Right cardiac atrium (tissue), 5 donors: Measurements from ENCODE around the gene SHKBP1. TPM values are rescaled to one million over a fixed set of nuclear protein-coding genes. Genes with fewer than 3 reads are reported as not detected.
A peak's percentile ranks its signal among the peaks of the same experiment; 100 is the strongest.
"Not testable (repeated sequence)": the region's sequence is repeated elsewhere in the genome, so short reads cannot be mapped to it uniquely, and the experiment has no call there.

Source experiments
- ATAC-seq, 2 donors: fragments of 200-7000 bp; cut with Tn5 transposase; one replicate each; pipeline versions ENCODE4 v1.8.0 to v1.9.1; 2020; ENCODE audit warnings: moderate library complexity in 2 of 2, mild to moderate bottlenecking in 1 of 2
- DNase-seq, 3 donors: peaks; one replicate each; pipeline ENCODE4 v3.0.0-alpha.2; 2020
- H3K27ac ChIP-seq: one replicate; pipeline ENCODE4 v1.5.1; 2013; ENCODE audit warnings: mild to moderate bottlenecking, low read length, control low read depth, moderate library complexity
- H3K27me3 ChIP-seq: one replicate; pipeline ENCODE4 v1.6.1; 2013; ENCODE audit not compliant: control insufficient read depth, insufficient read depth
- H3K4me1 ChIP-seq: one replicate; pipeline ENCODE4 v1.6.1; 2013; ENCODE audit warnings: low read length; ENCODE audit not compliant: control insufficient read depth, insufficient read depth
- H3K4me3 ChIP-seq: one replicate; pipeline ENCODE4 v1.5.1; 2013; ENCODE audit warnings: low read length, control low read depth
- H3K9me3 ChIP-seq: one replicate; pipeline ENCODE4 v1.6.1; 2013; ENCODE audit warnings: low read length; ENCODE audit not compliant: control insufficient read depth
- WGBS: extraction: QIAGEN DNeasy Blood & Tissue Kit; methylation state at CpG from one replicate; pipeline ENCODE4 v1.1.7; 2013; 5-methylcytosine and 5-hydroxymethylcytosine counted together
- intact Hi-C, 4 donors: fragments of 100-400 bp; cut with DNase I; formaldehyde crosslinking; loops; one replicate each; pipeline versions ENCODE4 v1.11.0 to v1.14.0; 2022 to 2023
- polyA plus RNA-seq: library from polyadenylated mRNA; stranded (reverse); fragments of 200-250 nt; gene quantifications from one replicate; pipeline ENCODE4 v1.2.3, GENCODE V29; 2013
- total RNA-seq, 4 donors: library from RNA; stranded (reverse); fragmentation: NEBNext Ultra II Directional; extraction: Animal tissue kit (Norgen Biotek cat#: 25700); gene quantifications; one replicate each; pipeline ENCODE4 v1.2.1, GENCODE V29; 2021
- donor health status: healthy with polysubstance abuse.
- donor health status: DM: no; HTN: yes; CAD: no.
- donor health status: DM: no; HTN: no; CAD: no.
- donor health status: DM: no; HTN: yes; CAD: no; lungs with severe emphysema.
- donor health status: DM: yes; HTN: yes; CAD: no.

Gene SHKBP1
- total and polyA plus RNA-seq, 5 donors: 19.7 to 23.0 (median 20.9) TPM

DNA sequence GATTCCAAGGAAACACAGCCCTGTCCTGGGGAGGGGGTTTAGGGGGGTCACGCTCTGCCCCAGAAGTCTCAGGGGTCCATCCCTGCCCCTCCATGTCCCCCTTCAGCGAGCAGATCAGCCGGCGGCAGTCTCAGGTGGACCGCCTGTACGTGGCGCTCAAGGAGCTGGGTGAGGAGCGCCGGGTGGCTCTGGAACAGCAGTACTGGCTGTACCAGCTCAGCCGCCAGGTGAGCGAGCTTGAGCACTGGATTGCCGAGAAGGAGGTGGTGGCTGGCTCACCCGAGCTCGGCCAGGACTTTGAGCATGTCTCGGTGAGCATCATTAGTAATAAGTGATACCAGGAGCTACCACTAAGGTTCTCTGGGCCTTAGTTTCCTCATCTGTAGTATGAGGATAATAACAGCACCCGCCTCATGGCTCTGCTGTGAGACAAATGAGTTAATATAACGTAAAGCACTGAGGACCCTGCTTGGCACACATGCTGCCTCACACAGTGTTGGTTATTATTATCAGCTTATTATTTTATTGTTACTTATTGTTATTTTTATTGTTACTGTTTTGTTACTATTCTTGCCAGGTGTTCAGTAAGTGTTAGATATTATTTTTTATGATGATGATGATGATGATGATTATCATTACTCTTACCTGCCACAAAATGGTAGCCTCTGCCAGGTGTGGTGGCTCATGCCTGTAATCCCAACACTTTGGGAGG is 20.5 kb upstream of the SHKBP1 start:
- no peaks in the 10 kb centered on the region for H3K27me3 ChIP-seq
- no peak overlapping the region for H3K4me3 ChIP-seq
- WGBS: 79% methylated on average over 17 of the region's 17 CpGs
- DNase-seq (no peak), ATAC-seq (no peak)
- no peaks in the 10 kb centered on the region for H3K4me1 ChIP-seq
- no peaks in the 10 kb centered on the region for H3K9me3 ChIP-seq
- intact Hi-C loops: no loop called here
- no peak overlapping the region for H3K27ac ChIP-seq

DNA sequence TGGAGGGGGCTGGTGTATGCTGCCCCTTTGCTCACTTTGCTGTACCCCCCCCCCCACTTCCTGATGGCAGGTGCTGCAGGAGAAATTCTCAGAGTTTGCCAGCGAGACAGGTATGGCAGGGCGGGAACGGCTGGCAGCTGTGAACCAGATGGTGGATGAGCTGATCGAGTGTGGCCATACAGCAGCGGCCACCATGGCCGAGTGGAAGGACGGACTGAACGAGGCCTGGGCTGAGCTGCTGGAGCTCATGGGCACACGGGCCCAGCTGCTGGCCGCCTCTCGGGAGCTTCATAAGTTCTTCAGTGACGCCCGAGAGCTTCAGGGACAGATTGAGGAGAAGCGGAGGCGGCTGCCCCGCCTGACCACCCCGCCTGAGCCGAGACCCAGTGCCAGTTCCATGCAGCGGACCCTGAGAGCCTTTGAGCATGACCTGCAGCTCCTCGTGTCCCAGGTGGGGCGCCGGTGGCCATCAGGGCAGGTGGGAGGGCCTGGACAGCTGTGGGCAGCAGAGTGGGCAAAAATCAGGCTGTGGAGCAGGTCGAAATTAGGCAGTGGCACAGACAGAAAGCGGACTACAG is 19.6 kb upstream of the SHKBP1 start:
- H3K4me3 ChIP-seq: no peak overlapping the region
- H3K27ac ChIP-seq: no peak overlapping the region
- H3K27me3 ChIP-seq: no peaks in the 10 kb centered on the region
- intact Hi-C loops: no loop called here
- DNase-seq: no peak
- WGBS: 81% methylated on average over 24 of the region's 24 CpGs
- ATAC-seq: no peak
- no peaks in the 10 kb centered on the region for H3K9me3 ChIP-seq
- H3K4me1 ChIP-seq: no peaks in the 10 kb centered on the region

DNA sequence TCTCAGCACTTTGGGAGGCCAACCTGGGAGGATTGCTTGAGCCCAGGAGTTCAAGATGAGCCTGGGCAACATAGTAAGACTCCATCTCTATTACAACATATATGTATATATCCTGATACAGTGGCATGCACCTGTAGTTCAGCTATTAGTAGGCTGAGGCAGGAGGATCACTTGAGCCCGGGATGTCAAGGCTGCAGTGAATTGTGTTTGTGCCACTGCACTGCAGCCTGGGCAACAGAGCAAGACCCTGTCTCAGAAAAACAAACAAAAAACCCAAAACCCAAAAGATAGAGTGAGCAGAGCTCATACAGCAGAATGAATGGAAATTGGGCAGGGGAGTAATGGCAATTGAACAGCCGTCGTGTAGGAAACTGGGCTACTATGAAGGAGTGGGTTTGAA is 17.3 kb upstream of the SHKBP1 start:
- no peak overlapping the region for H3K4me3 ChIP-seq
- H3K27me3 ChIP-seq: no peaks in the 10 kb centered on the region
- DNase-seq (no peak), ATAC-seq (no peak)
- intact Hi-C loops: no loop called here
- no peaks in the 10 kb centered on the region for H3K9me3 ChIP-seq
- H3K4me1 ChIP-seq: no peaks in the 10 kb centered on the region
- WGBS: 82% methylated on average over 3 of the region's 3 CpGs
- H3K27ac ChIP-seq: no peak overlapping the region

DNA sequence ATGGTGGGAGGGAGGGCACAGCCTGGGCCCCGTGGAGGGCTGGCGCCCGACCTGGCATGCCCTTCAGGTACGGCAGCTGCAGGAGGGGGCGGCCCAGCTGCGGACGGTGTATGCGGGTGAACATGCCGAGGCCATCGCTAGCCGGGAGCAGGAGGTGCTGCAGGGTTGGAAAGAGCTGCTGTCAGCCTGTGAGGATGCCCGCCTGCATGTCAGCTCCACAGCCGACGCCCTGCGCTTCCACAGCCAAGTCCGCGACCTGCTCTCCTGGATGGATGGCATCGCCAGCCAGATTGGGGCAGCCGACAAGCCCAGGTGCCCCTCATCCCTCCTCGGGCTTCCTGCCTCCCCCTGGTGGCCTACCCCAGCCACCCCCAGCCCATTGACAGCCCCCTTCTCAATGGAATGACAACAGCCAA is 16.6 kb upstream of the SHKBP1 start:
- Histone ChIP-seq H3K9me3 (no peaks in the 10 kb centered on the region), H3K27me3 (no peaks in the 10 kb centered on the region), H3K4me3 (no peak overlapping the region), H3K4me1 (no peaks in the 10 kb centered on the region), H3K27ac (no peak overlapping the region)
- ATAC-seq (no peak), DNase-seq (no peak)
- intact Hi-C loops: no loop called here
- 70% methylated on average over 20 of the region's 20 CpGs for WGBS

DNA sequence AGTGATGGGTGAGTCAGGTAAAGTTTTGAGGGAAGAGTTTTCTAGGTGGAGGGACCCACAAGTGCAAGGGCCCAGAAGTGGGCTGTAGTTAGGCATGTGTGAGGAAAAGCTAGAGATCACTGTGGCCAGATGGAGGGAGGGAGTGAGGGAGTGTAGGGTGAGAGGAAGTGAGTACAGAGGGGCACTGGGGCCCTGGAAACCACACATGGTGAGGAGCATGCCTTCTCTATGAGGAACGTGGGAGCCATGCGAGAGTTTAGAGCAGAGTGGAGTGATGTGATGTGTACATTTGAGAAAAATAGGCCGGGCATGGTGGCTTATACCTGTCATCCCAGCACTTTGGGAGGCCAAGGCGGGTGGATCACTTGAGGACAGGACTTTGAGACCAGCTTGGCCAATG is 14.7 kb upstream of the SHKBP1 start:
- 68% methylated on average over 4 of the region's 4 CpGs for WGBS
- intact Hi-C loops: no loop called here

DNA sequence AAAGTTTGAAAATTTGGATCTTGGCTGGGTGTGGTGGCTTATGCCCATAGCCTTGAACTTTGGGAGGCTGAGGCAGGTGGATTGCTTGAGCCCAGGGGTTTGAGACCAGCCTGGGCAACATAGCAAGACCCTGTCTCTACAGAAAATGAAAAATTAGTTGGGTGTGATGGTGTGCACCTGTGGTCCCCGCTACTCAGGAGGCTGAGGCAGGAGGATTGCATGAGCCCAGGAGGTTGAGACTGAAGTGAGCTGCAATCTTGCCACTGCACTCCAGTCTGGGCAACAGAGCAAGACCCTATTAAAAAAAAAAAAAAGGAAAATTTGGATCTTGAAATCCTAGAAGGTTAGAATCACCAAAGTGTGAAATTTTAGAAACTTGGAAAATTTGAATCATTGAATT is 12.1 kb upstream of the SHKBP1 start:
- ATAC-seq, H3K4me3 ChIP-seq, H3K27me3 ChIP-seq, H3K4me1 ChIP-seq, H3K27ac ChIP-seq, H3K9me3 ChIP-seq, DNase-seq, intact Hi-C loops: not testable (repeated sequence)
- 93% methylated on average over 1 of the region's 1 CpG for WGBS

More for the DNA sequence above, 14.7 kb upstream of the SHKBP1 start:
- Histone ChIP-seq H3K9me3 (no peaks in the 10 kb centered on the region), H3K27ac (no peak overlapping the region), H3K4me3 (no peak overlapping the region), H3K27me3 (no peaks in the 10 kb centered on the region), H3K4me1 (no peaks in the 10 kb centered on the region)
- no peak for DNase-seq
- no peak for ATAC-seq

DNA sequence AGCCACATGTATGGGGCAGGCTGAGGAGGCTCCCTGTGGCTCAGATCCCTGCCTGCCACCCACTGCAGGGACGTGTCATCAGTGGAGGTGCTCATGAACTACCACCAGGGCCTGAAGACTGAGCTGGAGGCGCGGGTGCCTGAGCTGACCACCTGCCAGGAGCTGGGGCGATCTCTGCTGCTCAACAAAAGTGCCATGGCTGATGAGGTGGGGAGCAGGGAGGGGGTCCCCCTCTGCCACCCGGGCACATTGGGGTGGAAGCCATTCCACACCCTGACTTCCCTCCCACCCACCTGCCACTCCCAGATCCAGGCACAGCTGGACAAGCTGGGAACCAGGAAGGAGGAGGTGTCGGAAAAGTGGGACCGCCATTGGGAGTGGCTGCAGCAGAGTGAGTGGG is 11.3 kb upstream of the SHKBP1 start:
- H3K9me3 ChIP-seq: no peaks in the 10 kb centered on the region
- no peak overlapping the region for H3K4me3 ChIP-seq
- ATAC-seq: no peak
- no peak for DNase-seq
- 84% methylated on average over 7 of the region's 7 CpGs for WGBS
- no peak overlapping the region for H3K27ac ChIP-seq
- no peaks in the 10 kb centered on the region for H3K27me3 ChIP-seq
- H3K4me1 ChIP-seq: no peaks in the 10 kb centered on the region
- intact Hi-C loops: no loop called here

DNA sequence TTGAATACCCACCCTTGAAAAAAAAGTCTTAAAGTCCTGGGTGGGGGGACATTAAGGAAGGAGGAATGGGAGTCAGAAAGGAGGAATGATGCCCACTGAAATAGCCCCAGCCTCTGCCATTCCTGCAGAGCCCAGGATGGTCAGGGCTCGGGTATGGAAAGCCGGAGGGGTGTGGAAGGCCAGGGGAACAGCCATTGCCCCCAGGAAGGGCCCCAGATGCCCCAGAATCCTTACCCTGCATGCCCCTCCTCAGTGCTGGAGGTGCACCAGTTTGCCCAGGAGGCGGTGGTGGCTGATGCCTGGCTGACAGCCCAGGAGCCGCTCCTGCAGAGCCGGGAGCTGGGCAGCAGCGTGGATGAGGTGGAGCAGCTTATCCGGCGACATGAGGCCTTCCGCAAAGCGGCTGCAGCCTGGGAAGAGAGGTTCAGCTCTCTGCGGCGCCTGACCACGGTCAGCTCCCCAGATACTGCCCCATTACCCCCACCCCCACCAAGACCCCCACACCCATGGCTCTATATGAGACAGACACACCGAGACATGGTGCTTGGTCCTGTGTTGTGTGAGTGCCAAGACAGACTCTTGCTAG is 10.7 kb upstream of the SHKBP1 start:
- intact Hi-C loops: no loop called here
- Histone ChIP-seq H3K27me3 (no peaks in the 10 kb centered on the region), H3K27ac (no peak overlapping the region), H3K4me3 (no peak overlapping the region), H3K4me1 (no peaks in the 10 kb centered on the region), H3K9me3 (no peaks in the 10 kb centered on the region)
- WGBS: 62% methylated on average over 14 of the region's 14 CpGs
- ATAC-seq (no peak), DNase-seq (no peak)

DNA sequence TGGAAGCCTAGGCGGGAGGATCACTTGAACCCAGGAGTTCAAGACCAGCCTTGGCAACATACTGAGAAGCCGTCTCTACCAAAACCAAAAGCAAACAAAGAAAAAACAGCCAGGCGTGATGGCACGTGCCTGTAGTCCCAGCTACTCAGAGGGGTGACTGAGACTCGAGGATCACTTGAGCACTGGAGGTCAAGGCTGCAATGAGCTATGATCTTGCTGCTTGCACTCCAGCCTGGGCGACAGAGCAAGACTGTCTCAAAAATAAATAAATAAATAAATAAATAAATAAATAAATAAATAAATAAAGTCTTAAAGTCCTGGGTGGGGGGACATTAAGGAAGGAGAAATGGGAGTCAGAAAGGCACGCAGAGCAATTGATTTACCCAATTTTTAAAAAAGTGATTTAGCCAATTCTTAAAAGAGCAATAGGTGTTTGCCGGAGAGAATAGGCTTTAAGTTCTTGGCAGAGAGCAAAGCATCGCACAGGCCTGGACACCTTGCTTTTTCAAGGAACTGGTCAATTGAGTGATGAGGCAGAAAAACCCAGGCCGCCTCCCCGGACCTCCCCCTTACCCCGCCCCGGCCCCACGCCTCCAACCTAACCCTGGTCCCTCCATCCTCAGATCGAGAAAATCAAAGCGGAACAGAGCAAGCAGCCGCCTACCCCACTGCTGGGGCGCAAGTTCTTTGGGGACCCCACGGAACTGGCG is 9.5 kb upstream of the SHKBP1 start:
- H3K9me3 ChIP-seq: no peaks in the 10 kb centered on the region
- H3K4me3 ChIP-seq: peak overlapping the region; percentile 19
- H3K27ac ChIP-seq: no peak overlapping the region
- 26% methylated on average over 20 of the region's 20 CpGs for WGBS
- H3K27me3 ChIP-seq: no peaks in the 10 kb centered on the region
- intact Hi-C loops: no loop called here
- DNase-seq (no peak), ATAC-seq (no peak)
- no peaks in the 10 kb centered on the region for H3K4me1 ChIP-seq

DNA sequence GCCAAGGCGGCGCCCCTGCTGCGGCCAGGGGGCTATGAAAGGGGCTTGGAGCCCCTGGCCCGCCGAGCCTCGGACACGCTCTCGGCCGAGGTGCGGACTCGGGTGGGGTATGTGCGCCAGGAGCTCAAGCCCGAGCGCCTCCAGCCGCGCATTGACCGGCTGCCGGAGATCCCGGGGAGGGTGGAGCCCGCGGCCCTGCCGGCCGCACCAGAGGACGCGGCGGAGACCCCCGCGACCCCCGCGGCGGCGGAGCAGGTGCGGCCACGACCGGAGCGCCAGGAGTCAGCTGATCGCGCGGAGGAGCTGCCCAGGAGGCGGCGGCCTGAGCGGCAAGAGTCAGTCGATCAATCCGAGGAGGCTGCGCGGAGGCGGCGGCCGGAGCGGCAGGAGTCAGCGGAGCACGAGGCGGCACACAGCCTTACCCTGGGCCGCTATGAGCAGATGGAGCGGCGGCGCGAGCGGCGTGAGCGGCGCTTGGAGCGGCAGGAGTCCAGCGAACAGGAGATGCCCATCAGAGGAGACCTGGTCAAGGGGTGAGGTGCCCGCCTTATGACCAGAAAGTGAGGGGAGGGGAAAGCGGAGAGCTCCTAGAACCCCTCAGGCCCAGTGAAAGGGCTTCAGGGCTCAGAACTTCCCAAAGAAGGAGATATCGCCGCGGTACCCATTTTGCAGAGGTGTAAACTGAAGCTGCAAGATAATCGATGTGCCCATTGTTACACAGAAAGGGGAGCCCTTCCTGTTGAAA is 8.8 kb upstream of the SHKBP1 start:
- DNase-seq (no peak), ATAC-seq (no peak)
- Histone ChIP-seq H3K27me3 (no peaks in the 10 kb centered on the region), H3K4me3 (peak overlapping the region; percentile 19), H3K4me1 (no peaks in the 10 kb centered on the region), H3K27ac (no peak overlapping the region), H3K9me3 (no peaks in the 10 kb centered on the region)
- intact Hi-C loops: no loop called here
- WGBS: 7% methylated on average over 70 of the region's 70 CpGs
